Liver (tissue), 3 donors: ENCODE measurements around the gene RHOT2.

ENCODE experiments used
- HNF4A ChIP-seq, 2 donors: conservative IDR thresholded peaks; 2 replicates each; pipeline ENCODE4 v1.6.1; 2016; ENCODE audit warnings: antibody characterized with exemption in 2 of 2, mild to moderate bottlenecking in 2 of 2
- TF ChIP-seq, protein P1 (sequence below): fragments of 150-350 bp; IDR thresholded peaks from 2 replicates; pipeline ENCODE4 v1.5.1; 2017; ENCODE audit warnings: improper control_type of control experiment, low read depth, low read length; ENCODE audit not compliant: missing input control
- TF ChIP-seq, protein P2 (sequence below): IDR thresholded peaks from 2 replicates; pipeline ENCODE4 v1.6.1; 2016; ENCODE audit warnings: antibody characterized with exemption
- donor health status: healthy.
- donor health status: healthy.

DNA sequence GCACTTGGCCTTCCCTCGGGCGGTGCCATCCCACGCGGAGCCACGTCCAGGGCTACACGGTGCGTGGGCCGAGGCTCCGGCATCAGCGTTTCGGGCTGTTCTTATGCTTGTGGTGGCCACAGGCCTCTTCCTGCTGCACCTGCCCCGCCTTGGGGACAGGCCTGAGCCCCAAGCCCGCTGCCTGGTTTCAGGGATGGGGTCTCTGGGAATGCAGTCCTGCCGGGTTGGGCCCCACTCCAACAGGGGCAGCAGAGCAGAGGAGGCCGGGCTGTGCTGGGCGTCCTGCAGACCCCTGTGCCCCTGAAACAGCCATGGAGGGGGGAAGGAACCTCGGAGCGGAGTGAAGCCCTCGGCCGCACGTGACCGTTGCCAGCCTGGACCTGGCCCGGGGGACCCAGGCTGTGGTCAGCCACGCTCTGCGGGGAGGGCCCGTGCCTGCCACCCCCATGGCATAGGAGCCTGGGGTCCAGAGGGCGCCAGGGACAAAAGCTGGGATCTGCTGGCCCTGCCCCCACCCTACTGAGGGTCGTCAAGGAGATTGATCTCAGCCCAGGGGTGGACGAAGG, 37.6 kb upstream of the RHOT2 start:
- TF ChIP-seq, protein P1, sequence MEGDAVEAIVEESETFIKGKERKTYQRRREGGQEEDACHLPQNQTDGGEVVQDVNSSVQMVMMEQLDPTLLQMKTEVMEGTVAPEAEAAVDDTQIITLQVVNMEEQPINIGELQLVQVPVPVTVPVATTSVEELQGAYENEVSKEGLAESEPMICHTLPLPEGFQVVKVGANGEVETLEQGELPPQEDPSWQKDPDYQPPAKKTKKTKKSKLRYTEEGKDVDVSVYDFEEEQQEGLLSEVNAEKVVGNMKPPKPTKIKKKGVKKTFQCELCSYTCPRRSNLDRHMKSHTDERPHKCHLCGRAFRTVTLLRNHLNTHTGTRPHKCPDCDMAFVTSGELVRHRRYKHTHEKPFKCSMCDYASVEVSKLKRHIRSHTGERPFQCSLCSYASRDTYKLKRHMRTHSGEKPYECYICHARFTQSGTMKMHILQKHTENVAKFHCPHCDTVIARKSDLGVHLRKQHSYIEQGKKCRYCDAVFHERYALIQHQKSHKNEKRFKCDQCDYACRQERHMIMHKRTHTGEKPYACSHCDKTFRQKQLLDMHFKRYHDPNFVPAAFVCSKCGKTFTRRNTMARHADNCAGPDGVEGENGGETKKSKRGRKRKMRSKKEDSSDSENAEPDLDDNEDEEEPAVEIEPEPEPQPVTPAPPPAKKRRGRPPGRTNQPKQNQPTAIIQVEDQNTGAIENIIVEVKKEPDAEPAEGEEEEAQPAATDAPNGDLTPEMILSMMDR: no peak
- TF ChIP-seq, protein P2, sequence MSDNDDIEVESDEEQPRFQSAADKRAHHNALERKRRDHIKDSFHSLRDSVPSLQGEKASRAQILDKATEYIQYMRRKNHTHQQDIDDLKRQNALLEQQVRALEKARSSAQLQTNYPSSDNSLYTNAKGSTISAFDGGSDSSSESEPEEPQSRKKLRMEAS: no peak
- TF ChIP-seq HNF4A (conservative IDR thresholded peaks at IDR 0.05): no peak
